ENCODE data around the gene ZNF727.
A peak's percentile ranks its signal among the peaks of the same experiment; 100 is the strongest.
"Not testable (repeated sequence)": the region's sequence is repeated elsewhere in the genome, so short reads cannot be mapped to it uniquely, and the experiment has no call there.

ZNF727 gene

DNA sequence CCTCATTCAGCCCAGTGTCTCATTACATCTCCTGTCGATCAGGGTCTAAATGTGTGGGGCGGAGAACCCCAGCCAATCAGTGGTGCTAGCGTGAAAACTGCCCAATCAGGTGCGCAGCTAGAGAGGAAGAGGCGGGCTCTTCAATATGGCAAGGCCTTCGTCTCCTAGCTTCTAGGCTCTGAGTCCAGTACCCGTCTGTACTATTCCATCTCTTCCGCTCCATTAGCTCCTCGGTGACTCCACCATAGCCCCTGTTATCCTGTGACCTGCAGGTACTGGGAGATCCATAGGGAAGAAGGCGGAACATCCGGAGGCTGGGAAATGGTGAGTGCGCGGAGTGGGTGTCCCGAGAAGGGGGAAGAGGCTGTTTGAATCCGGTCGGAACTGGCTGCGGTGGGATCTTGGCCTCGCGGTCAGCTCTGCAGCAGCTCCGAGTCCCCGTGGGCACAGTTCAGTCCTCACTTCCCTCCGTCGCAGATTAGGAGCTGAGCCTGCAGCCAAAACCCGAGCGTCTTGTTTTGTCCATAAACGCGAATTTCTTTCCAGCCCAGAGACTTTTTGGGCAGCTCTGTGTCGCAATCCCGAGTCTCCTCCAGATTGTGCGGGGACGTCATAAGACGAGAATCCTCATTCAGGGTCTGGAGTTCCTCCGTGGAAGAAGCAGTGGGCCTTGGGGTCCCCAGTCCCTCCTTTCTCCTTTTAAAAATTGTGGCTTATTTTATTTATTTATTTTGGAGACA, at the start of gene ZNF727:
Gene ZNF727, plus strand, starts transcription at position 134 of the 740 bp plus-strand sequence. Its CDS starts 188 bp downstream, at position 322.
- peak; percentile 16 for FAIRE-seq

DNA sequence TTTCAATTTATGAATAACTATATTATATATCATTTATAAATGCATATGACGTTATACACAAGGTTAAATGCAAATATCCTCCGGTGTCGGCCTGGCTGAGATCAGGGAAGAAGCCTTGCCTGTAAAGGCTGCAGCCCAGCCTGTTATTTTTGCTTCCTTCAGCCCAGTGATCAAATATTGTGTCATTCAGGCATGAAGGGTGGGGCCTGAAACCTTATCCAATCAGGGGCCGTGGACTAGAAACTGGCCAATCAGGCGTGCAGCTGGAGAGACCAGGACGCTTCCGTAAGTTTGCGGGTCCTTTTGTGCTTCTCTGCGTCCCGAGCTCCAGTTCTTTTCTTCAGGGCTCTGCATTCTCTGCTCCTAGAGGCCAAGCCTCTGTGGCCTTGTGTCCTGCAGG, 46.7 kb upstream of the ZNF727 start, which contains the start of gene ZNF722:
Gene ZNF722, plus strand, starts transcription at position 301 of the 400 bp plus-strand sequence. CDS start 113 bp downstream, outside the sequence.
- no peak for FAIRE-seq

- FAIRE-seq: not testable (repeated sequence)
These were observed 29.7 kb upstream of the ZNF727 start for GRCh38 chr7:64015496-64015895.

GRCh38 chr7:64035388-64035787, 9.8 kb upstream of the ZNF727 start:
- FAIRE-seq: no peak

- no peak for FAIRE-seq
These were observed 8.1 kb upstream of the ZNF727 start for GRCh38 chr7:64037095-64037494.

- FAIRE-seq: no peak
These were observed 781 bp downstream of the ZNF727 start for GRCh38 chr7:64046041-64046389.

- not testable (repeated sequence) for FAIRE-seq
These were observed 32.8 kb downstream of the ZNF727 start for GRCh38 chr7:64077837-64078698.

DNA sequence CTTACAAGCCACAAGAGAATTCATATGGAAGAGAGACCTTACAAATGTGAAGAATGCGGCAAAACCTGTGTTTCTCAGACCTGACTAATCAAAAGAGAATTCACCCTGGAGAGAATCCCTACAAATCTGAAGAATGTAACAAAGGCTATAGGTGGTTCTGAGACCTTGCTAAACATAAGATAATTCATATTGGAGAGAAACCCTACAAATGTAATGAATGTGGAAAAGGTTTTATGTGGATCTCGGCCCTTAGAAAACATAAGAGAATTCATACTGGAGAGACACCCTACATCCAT, 33.4 kb downstream of the ZNF727 start:
- no peak for FAIRE-seq

DNA sequence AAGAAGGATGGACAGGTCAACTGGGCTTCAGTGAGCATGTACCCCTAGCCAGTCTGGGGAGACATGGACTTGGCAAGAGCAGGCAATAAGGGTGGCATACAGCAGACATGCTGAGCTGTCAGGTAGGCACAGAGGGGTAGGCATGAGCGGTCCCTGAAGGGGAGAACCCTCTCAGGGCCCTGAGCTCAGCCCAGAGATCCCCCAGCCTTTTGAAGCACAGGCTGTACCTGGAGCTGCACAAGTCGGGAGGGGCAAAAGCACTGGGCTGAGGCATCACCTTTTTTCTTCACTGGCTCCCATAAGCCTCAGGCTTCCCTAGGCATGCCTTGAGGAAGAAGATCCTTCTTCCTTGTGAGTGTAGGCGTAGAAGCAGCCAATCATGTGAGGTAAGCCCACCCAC, 42.3 kb downstream of the ZNF727 start:
- no peak for FAIRE-seq

DNA sequence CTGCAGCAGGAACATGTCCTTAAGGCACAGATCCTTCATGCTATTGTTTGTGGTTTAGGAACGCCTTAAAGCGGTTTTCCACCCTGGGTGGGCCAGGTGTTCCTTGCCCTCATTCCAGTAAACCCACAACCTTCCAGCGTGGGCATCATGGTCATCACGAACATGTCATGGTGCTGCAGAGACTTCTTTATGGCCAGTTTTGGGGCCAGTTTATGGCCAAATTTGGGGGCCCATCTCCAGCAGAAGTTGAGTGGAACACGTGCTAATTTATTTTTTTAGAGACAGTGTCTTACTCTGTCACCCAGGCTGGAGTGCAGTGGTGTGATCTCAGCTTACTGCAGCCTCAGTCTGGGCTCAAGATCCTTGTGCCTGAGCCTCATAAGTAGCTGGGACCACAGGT, 43.6 kb downstream of the ZNF727 start:
- not testable (repeated sequence) for FAIRE-seq
